HEK293T (cell line): ENCODE measurements around the gene NEURL4.

Experiments used
- CTCF ChIA-PET: fragments of 350-600 bp; formaldehyde crosslinking; extraction: SDS; loops from one replicate; lab custom pipeline; 2021; ENCODE audit warnings: antibody characterized with exemption, inconsistent platforms; lab: Yijun Ruan, JAX
- POLR2A ChIA-PET: fragments of 350-600 bp; formaldehyde crosslinking; extraction: SDS; loops from one replicate; lab custom pipeline; 2020; ENCODE audit warnings: antibody characterized with exemption, inconsistent platforms; lab: Yijun Ruan, JAX
- DNase-seq: peaks from one replicate; pipeline ENCODE4 v3.0.0; 2012; ENCODE audit warnings: mixed read lengths; ENCODE audit errors: extremely low spot score
- ARNT ChIP-seq: fragments of 450-650 bp; IDR thresholded peaks from 2 replicates; pipeline ENCODE4 v1.6.1; 2017; ENCODE audit warnings: mild to moderate bottlenecking
- BHLHE40 ChIP-seq: fragments of 450-650 bp; IDR thresholded peaks from 2 replicates; pipeline ENCODE4 v1.6.1; 2016; ENCODE audit warnings: mild to moderate bottlenecking, moderate library complexity, borderline replicate concordance
- CTBP1 ChIP-seq: fragments of 450-650 bp; IDR thresholded peaks from 2 replicates; pipeline ENCODE4 v1.6.1; 2016; ENCODE audit warnings: borderline replicate concordance
- ELF4 ChIP-seq: fragments of 450-650 bp; IDR thresholded peaks from 2 replicates; pipeline ENCODE4 v1.6.1; 2017; ENCODE audit warnings: antibody characterized with exemption
- FOXA1 ChIP-seq: fragments of 450-650 bp; IDR thresholded peaks from 2 replicates; pipeline ENCODE4 v1.6.1; 2016; ENCODE audit warnings: mild to moderate bottlenecking
- FOXK2 ChIP-seq: fragments of 450-650 bp; IDR thresholded peaks from 2 replicates; pipeline ENCODE4 v1.6.1; 2016; ENCODE audit warnings: mild to moderate bottlenecking
- FOXM1 ChIP-seq: fragments of 450-650 bp; IDR thresholded peaks from 2 replicates; pipeline ENCODE4 v1.6.1; 2017; ENCODE audit warnings: mild to moderate bottlenecking, borderline replicate concordance
- HDGF ChIP-seq: fragments of 450-650 bp; IDR thresholded peaks from 2 replicates; pipeline ENCODE4 v1.6.1; 2017; ENCODE audit warnings: antibody characterized with exemption, borderline replicate concordance
- L3MBTL2 ChIP-seq: fragments of 450-650 bp; conservative IDR thresholded peaks from 2 replicates; pipeline ENCODE4 v1.6.1; 2016; ENCODE audit warnings: mild to moderate bottlenecking
- LEF1 ChIP-seq: fragments of 450-650 bp; IDR thresholded peaks from 2 replicates; pipeline ENCODE4 v1.6.1; 2017; ENCODE audit warnings: mild to moderate bottlenecking, borderline replicate concordance
- NFRKB ChIP-seq: fragments of 450-650 bp; IDR thresholded peaks from 2 replicates; pipeline ENCODE4 v1.6.1; 2016; ENCODE audit warnings: mild to moderate bottlenecking, moderate library complexity
- PKNOX1 ChIP-seq: fragments of 450-650 bp; IDR thresholded peaks from 2 replicates; pipeline ENCODE4 v1.6.1; 2016
- SP1 ChIP-seq: fragments of 450-650 bp; IDR thresholded peaks from 2 replicates; pipeline ENCODE4 v1.6.1; 2017
- SUZ12 ChIP-seq: fragments of 450-650 bp; IDR thresholded peaks from 2 replicates; pipeline ENCODE4 v1.6.1; 2016; ENCODE audit warnings: mild to moderate bottlenecking
- TARDBP ChIP-seq: fragments of 450-650 bp; IDR thresholded peaks from 2 replicates; pipeline ENCODE4 v1.6.1; 2016
- ZNF384 ChIP-seq: fragments of 450-650 bp; IDR thresholded peaks from 2 replicates; pipeline ENCODE4 v1.6.1; 2016

Gene NEURL4

GRCh38 chr17:7328009-7328408 lies 1.1 kb downstream of the NEURL4 start:
- POLR2A ChIA-PET, result interaction anchor here (2.8 to 5.1 kb wide), 2 partner anchors 12 to 17 kb away, joined by 17 to 56 read pairs; partner anchors contain the start of gene GPS2
- CTCF ChIA-PET, result no interaction called here
- TF ChIP-seq FOXK2 (no peak), CTBP1 (no peak), BHLHE40 (no peak), SP1 (no peak), FOXA1 (no peak), ELF4 (no peak), LEF1 (no peak), ARNT (no peak), HDGF (no peak), PKNOX1 (no peak), ZNF384 (no peak), NFRKB (no peak), SUZ12 (no peak), TARDBP (no peak)
- no peak for DNase-seq

DNA sequence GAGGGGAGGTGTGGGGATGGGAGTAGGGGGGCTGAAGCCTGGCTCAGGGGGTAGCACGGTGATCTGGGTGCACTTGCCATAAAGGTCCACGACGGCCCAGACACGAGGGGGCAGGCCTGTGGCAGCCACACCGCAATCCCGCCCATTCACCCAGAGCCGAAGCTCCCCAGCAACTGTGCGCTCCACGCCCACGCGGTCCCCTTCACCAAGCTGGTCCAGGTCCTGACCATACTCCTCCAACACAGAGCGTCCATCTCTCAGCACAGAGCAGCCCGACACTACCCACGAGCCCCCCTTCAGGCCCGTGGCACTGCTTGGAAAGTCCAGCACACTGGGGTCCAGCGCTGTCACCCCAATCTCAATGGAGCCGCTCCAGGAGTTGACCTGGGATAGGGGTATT lies 1.6 kb downstream of the NEURL4 start:
- CTCF ChIA-PET, result no interaction called here
- POLR2A ChIA-PET, result interaction anchor here (5.1 kb wide), 1 partner anchor 12 kb away, joined by 56 read pairs; the partner anchor contains the start of gene GPS2
- no peak for DNase-seq
- TF ChIP-seq NFRKB, result no peak
- no peak for TF ChIP-seq ZNF384
- no peak for TF ChIP-seq L3MBTL2
- TF ChIP-seq LEF1, result no peak

GRCh38 chr17:7327056-7327455 lies 2.1 kb downstream of the NEURL4 start:
- ChIA-PET POLR2A (interaction anchor here (5.1 kb wide), 1 partner anchor 11 kb away, joined by 56 read pairs; the partner anchor contains the start of gene GPS2), CTCF (no interaction called here)
- DNase-seq, result no peak
- TF ChIP-seq ZNF384 (no peak), TARDBP (no peak), ELF4 (no peak), SUZ12 (no peak), ARNT (no peak), FOXM1 (no peak), NFRKB (no peak), SP1 (no peak), CTBP1 (no peak), FOXA1 (no peak), BHLHE40 (no peak)

- CTCF ChIA-PET, result no interaction called here
- TF ChIP-seq TARDBP (no peak), PKNOX1 (no peak), CTBP1 (no peak), L3MBTL2 (no peak), LEF1 (no peak), ELF4 (no peak), FOXM1 (no peak), FOXA1 (no peak), BHLHE40 (no peak), NFRKB (no peak), ZNF384 (no peak), SUZ12 (no peak), FOXK2 (no peak), HDGF (no peak), ARNT (no peak), SP1 (no peak)
- POLR2A ChIA-PET, result interaction anchor here (5.1 kb wide), 1 partner anchor 11 kb away, joined by 56 read pairs; the partner anchor contains the start of gene GPS2
- DNase-seq, result no peak
Measured at GRCh38 chr17:7326186-7326585, 2.9 kb downstream of the NEURL4 start.

DNA sequence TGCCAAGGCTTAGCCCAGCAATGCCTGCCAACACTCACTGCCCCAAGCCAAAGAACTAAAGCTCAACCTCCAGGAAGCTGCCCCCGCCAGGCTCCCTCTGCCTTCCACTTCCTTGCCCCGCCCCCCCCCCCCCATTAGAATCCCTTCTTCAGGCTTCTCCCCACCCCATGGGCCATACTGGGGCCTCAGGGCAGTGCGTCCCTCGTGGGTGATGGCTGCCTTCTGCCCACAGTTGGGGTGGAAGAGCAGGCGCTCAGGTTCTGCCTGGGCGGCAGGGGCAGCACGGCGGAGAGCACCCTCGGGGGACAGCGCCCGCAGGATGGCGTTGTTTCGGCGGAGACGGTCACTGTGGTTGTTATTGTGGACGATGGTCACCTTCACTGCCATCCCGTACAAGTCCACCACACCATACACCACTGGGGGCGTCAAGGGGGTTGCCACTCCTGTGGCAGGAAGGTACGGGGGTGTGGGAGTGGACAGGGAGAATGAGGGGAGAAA lies 4.1 kb downstream of the NEURL4 start:
- DNase-seq, result no peak
- CTCF ChIA-PET, result interaction anchor here (1.0 to 1.1 kb wide), 2 partner anchors 9 to 12 kb away, joined by 4 to 5 read pairs; no protein-coding TSS in a partner anchor
- POLR2A ChIA-PET, result interaction anchor here (5.1 kb wide), 1 partner anchor 9 kb away, joined by 56 read pairs; the partner anchor contains the start of gene GPS2
- TF ChIP-seq PKNOX1 (no peak), TARDBP (no peak), SUZ12 (no peak), BHLHE40 (no peak), FOXM1 (no peak), HDGF (no peak), LEF1 (no peak), ELF4 (no peak), FOXK2 (no peak), FOXA1 (no peak), NFRKB (no peak), CTBP1 (no peak), SP1 (no peak), ARNT (no peak), L3MBTL2 (no peak)

GRCh38 chr17:7324438-7324779 lies 4.7 kb downstream of the NEURL4 start:
- TF ChIP-seq ARNT (no peak), SUZ12 (no peak), FOXM1 (no peak), TARDBP (no peak), ELF4 (no peak), SP1 (no peak), ZNF384 (no peak), PKNOX1 (no peak), BHLHE40 (no peak), L3MBTL2 (no peak), CTBP1 (no peak), FOXA1 (no peak), NFRKB (no peak), HDGF (no peak)
- DNase-seq, result no peak
- ChIA-PET CTCF (interaction anchor here (0.5 to 1.1 kb wide), 3 partner anchors 9 to 243 kb away, joined by 4 to 5 read pairs (median 4); no protein-coding TSS in a partner anchor), POLR2A (no interaction called here)
